HG03097 (cell line): ENCODE data around the gene HCK.

ENCODE experiments used
- ATAC-seq: cut with Tn5 transposase; IDR thresholded peaks from one replicate; pipeline ENCODE4 v1.9.1; 2021; ENCODE audit not compliant: unreplicated experiment, low FRiP score

The HCK gene

DNA sequence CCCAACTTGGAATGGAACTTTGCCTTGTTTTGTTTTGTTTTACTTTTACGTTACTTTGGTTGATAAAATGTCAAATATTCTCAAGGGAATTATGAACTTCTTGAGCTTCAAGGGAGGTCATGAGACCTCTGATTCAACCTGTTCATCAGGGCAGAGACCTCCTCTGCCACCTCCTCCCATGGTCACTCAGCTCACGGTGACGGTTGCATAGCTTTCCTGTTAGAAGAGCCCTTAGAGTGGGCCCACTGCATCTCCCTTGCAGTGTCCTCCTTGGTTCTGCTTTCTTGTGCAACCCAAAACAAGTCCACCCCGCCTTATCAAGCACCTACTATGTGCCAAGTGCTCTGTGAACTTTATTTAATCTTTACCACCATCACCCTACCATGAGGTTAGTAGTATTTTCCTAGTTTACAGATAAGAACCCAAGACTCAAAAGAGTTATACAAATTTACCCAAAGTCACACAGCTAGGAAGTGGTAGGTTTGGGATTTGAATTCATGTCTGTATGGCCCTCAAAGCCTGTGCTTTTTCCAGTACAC, 72.9 kb downstream of the HCK start:
- no peak for ATAC-seq

DNA sequence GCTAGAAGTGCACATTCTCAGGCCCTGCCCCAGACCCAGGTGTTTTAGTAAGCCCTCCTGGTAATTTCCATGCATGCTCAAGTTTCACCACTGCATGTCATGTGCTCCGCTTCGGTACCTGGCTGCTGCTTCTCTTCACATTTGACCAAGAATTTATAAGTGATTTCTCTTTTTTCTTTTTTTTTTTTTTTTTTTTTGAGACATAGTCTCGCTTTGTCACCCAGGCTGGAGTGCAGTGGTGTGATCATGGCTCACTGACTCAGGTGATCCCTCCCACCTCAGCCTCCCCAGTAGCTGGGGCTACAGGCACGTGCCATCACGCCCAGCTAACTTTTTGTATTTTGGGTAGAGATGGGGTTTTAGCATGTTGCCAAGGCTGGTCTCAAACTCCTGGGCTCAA, 73.5 kb downstream of the HCK start:
- ATAC-seq: no peak

DNA sequence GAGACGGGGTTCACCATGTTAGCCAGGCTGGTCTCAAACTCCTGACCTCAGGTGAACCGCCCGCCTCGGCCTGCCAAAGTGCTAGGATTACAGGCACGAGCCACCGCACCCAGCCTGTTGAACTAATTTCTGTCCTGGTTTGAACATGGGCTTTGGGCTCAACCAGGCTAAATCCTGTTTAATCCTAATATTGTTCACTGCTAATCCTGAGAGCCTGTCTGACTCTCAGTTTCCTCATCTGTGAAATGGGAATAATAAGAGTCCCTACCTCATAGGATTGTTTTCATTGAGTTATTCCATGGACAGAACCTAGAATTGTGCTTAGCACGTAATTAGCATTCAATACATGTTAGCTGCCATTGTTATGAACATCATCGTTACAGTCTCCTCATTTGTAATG, 74.9 kb downstream of the HCK start:
- ATAC-seq: no peak

DNA sequence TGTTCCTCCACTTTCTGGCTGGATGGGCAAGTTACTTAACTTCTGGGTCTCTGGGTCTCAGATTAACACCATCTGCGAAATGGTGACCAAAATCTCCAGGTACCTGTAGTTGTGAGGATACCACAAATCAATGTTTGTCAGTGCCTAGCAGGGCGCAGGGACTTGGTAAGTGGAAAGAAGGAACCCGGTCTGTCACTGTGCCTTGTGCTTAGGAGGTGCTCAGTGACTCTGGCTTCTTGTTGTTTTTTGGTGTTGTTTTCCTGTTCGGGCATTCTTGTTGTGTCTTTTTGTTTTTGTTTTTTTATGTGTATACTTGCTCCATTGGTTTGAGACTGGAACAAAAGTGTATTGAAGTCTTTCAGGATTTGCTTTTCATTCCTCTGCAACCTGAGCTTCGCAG, 75.3 kb downstream of the HCK start:
- no peak for ATAC-seq

DNA sequence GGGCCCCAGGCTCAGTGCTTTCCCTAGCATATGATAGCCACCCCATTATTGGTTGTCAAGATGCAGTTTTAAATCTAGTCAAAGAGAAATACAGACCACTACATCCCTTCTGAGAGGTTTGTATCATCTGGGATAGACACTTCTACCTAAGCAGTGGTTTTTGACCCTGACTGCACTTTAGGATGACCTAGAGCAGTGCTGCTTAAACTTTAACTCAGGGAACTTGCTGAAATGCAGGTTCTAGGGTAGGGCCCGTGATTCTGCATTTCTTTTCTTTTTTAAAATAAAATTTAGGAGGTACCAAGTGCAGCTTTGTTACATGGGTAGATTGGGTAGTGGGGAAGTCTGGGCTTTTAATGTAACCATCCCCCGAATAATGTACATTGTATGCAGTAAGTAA, 76.1 kb downstream of the HCK start:
- no peak for ATAC-seq

DNA sequence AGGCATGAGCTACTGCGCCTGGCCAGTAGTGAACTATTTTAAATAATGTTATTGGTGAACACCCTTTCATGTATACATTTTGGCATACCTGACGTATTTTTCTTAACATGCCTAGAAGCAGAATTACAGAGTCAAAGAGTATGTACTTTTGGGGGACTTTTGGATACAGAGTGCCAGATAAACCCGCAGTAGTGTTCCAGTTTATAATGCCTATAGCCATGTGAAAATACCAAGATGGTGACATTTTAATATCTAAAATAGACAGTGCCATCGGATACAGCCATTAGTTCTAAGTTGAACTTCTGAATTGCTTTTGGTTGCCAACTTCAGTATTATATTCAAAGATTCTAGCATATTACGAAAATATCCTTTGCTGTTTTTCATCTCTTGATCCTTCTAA, 77.8 kb downstream of the HCK start:
- no peak for ATAC-seq

DNA sequence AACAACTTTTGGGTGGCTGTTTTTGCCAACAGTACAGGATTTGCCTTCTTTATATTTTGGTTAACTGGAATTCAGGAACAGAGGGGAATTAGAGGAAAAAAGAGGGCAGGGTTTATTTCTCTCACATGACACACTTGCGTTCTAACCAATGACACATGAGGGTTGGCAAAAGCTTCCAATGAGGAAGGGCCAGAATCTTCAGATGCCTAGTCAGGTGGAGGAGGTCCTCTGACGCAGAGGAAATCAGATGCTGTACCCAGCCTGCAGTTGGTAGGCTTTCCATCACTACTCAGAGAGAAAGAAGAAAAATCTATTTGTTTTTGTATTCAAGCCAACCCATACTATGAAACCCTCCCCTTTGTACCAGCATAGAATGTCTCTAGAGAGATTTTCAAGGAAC, 78.3 kb downstream of the HCK start:
- no peak for ATAC-seq

DNA sequence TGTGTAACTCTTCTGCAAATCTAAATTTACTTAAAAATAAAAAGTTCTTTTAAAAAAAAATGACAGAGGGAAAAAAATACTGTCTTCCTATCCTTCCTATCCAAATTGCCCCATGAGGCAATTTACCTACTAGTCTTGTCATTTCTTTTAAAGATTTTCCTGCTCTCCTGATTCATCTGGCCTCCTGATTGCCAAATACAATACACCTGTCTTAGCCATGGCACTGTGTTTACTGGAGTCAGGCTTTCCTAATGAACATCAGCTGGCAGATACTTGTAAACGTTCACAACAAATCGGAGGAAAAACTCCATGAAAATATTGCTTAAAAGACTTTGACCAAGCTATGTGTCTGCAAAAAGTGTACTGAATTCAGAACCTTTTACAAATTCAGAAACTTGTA, 78.9 kb downstream of the HCK start:
- no peak for ATAC-seq

DNA sequence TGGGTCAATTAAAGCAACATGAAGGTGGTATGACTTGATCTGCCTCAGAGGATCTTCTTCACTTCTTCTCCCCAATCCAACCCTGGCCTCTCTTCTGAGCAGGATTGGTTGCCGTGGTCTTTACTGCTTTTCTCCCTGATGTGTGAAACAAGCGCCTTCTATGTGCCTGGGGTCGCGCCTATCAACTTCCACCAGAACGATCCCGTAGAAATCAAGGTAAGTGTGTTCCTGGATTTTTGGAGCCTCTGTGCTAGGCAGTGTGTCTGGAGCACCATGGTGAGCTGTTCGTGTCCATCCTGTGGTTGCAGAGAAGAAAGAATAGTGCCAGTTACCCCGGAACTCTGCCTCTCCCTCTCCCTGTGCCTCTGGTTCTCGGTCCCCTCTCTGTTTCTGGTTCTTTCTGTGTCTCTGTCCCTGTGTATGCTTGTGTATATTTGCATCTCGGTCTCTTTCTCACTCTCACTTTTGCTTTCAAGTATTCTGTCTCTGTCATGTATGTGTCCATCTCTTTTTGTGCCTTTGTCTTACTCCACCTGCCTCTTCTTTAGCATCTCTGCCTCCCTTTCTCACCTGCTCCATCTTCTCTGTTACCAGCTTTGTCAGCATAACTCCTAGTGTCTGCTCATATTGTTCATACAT, 81.0 kb downstream of the HCK start:
- no peak for ATAC-seq

DNA sequence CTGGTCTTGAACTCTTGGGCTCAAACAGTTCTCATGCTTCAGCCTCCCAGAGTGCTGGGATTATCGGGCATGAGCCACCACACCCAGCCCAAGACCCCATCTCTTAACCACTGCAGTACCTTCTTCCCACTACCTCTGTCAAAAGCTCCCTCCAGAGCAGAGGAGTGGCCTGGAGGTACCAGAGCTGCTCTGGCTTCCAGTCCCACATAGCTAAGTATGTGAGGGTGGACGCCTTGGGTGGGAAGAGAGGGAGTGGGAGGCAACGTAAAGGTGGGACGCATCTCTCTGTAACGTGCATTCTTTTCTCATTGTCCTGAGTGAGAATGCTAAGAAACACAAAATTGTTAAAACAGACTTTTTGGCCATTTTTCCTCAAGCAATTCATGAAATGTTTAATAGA, 82.0 kb downstream of the HCK start:
- no peak for ATAC-seq

DNA sequence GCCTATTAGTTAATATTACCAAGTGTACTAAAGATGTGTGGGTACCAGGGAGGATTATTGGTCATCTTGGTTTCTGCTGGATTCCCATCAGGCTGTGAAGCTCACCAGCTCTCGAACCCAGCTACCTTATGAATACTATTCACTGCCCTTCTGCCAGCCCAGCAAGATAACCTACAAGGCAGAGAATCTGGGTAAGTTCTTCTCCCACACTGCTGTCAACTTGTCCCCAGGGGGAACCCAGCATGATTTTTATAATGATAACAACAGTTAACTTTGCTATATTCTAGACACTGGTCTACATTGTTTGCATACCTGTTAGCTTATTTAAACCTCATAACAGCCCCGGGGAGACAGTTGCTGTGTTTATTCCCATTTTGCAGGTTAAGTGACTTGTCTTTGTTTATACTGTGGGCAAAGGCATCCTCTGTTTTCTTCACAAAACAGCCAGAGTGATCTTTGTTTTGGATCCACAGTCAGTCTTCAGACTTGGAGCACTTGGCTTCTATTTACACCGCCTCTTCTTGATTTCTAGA, 84.0 kb downstream of the HCK start:
- no peak for ATAC-seq

DNA sequence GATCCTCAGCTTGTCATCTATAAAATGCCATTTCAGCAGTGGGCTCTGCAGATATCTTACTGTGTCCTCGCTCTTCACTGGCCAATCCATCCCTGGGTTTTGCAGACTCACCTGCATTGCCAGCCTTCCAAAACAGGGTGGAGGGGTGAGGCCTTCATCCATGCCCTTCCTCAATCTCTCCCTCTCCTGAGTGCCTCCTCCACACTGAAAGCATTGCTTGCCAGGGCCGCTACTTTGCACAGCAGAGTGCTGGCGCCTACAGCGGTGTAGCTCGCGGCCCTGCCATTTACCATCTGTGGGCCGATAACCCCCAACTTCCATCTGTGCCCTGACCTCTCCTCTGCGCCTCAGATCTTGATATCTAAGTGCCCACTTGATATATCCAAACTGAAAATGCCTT, 86.9 kb downstream of the HCK start:
- ATAC-seq: no peak

DNA sequence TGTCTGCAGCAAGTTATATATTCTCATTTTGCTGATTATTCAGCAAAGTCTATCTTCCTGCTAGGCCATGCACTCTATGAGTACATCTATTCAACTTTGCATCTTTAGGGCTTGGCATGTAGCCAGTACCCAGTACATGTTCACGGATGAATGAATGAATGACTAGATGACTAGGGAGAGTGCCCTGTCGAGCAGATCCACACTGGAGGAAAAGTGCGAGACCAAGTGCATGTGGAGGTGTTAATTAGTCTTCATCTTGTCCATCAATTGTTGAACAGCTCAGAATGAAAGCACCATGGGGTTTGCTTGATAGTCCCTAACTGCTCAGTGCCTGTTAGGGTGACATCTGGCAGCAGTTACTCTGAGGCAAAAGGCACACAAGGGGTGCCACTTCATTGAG, 87.9 kb downstream of the HCK start:
- no peak for ATAC-seq

DNA sequence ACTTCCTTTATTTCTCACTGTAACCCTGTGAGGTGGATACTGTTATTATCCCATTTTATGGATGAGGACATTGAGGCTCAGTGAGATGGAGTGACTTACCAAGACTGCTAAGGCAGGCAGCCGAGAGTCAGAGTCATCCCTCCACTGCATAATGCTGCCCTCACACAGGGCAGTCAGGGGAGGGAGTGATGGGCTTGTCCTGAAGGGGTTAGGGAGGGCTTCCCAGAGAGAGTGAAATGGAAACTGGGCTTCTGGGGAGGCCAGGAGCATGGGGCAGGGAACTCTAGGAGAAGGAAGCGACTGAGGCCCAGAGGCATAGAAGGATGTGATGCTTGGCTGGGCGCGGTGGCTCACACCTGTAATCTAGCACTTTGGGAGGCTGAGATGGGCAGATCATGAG, 88.6 kb downstream of the HCK start:
- ATAC-seq: no peak

DNA sequence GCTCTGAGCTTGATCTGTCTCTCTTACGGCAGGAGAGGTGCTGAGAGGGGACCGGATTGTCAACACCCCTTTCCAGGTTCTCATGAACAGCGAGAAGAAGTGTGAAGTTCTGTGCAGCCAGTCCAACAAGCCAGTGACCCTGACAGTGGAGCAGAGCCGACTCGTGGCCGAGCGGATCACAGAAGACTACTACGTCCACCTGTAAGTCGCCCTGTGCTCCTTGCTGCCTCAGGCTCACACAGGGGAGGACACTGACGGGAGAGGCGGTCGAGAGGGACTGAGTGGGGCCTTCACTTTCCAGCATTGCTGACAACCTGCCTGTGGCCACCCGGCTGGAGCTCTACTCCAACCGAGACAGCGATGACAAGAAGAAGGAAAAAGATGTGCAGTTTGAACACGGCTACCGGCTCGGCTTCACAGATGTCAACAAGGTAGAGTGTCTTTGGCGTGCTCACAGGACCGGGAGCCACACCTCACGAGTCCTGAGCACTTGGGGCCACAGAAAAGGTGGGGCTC, 89.5 kb downstream of the HCK start:
- no peak for ATAC-seq

DNA sequence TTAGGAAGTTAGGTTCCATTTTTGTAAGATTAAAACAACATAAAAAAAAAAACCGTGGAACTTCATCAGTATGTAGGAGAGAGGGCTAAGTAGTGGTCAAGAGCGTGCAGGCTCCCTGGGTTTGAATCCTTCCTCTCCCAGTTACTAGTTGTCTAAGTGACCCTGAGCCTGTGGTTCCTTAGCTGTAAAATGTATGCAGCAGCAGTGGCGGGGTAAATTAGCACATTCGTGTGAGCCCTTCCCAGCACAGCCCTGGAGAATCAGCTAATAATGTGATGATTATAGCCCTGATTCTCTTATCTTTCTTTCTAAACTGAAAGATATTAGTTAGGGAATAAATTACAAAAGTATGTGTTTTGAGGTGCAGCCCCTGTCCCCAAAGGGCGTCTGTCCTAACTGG, 90.0 kb downstream of the HCK start:
- ATAC-seq: no peak

DNA sequence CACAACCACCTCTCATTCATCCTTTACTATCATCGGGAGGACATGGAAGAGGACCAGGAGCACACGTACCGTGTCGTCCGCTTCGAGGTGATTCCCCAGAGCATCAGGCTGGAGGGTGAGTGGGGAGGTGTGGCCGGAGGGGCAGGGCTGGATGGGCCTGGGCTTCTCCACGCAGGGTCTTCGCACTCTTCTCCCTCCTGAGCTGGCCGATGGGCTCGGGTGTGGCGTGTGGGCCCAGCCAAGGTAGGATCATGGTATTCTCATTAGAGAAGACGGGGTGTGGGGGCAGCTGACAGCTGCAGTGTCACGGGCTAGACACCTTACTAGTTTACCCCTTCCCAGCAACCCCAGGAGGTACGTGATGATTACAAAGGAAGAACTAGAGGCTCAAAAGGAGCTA, 90.9 kb downstream of the HCK start:
- no peak for ATAC-seq

DNA sequence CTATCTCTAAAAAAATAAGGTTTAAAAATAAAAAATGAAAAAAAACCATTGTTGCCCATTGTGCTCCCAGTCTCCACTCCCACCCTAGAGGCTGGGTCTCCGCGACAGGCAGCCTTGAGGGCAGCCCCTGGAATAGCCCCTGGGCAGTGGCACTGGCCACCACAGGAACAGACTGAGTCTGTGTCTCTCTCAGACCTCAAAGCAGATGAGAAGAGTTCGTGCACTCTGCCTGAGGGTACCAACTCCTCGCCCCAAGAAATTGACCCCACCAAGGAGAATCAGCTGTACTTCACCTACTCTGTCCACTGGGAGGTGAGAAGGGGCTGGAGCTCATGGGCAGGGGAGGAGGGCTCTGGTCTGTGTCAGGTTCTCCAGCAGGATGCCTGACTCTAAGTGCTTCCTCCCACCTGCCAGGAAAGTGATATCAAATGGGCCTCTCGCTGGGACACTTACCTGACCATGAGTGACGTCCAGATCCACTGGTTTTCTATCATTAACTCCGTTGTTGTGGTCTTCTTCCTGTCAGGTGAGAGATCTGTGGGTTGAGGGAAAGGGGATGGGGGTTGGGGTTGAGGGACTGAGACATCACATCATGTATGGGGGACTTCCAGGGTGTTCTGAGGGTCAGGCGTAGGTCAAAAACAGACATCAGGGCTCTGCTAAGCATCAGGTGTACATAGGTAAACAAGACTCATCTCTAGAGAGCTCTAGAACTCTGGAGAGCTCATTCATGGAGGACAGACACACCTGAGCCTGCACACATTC, 93.0 kb downstream of the HCK start:
- ATAC-seq: no peak

DNA sequence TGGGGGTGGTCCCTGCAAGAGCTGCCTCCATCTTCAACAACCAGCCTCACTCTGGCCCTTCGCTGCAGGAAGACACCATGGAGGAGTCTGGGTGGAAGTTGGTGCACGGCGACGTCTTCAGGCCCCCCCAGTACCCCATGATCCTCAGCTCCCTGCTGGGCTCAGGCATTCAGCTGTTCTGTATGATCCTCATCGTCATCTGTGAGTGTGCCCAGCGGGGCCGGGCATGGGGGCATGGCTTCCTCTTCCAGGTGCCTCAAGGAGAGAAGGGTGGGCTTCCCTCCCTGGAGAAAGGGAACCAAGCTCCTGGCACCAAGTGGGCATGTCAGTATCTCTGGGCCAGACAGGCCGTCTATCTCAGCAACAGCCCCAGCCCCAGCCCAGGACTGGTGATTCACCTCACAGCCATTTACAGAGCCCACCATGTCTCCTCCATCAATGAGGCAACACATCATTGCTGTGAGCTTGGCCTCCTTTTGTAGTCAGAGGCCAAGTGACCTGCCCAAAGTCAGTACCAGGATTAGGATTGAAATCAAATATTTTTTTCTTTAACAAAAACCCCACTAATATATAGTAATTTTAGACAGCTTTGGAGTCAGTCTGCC, 97.6 kb downstream of the HCK start:
- no peak for ATAC-seq

DNA sequence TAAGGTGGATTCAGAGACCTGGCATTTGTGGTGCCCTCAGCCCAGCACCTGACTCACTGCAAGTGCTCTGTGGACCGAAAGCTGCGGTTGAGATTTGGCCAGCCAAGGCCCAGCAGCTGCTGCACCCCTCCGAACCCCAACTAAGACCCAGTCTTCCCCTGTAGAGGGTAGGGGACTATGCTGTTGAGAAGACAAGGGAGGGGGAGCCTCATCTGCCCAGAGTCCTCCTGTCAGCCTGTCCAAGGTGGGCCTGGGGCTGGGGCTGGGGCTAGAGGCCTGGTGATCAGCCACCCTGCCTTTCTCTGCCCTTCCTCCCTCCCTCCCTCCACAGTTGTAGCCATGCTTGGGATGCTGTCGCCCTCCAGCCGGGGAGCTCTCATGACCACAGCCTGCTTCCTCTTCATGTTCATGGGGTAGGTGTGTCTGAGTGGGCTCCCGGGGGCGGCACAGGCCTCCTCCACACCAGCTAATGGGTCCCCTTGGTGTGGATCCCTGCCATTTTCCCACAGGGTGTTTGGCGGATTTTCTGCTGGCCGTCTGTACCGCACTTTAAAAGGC, 98.3 kb downstream of the HCK start:
- no peak for ATAC-seq
